Muscle of leg (tissue), 11 donors: ENCODE results near the gene TRMT112. TPM values are rescaled to one million over a fixed set of nuclear protein-coding genes. Genes with fewer than 3 reads are reported as not detected.
A peak's percentile ranks its signal among the peaks of the same experiment; 100 is the strongest.

Source experiments
- DNase-seq: peaks from one replicate; pipeline ENCODE4 v3.0.0; 2013
- H3K27ac ChIP-seq: one replicate; pipeline ENCODE4 v1.5.1; 2013; ENCODE audit warnings: mild to moderate bottlenecking, low read length, control low read depth
- H3K27me3 ChIP-seq: one replicate; pipeline ENCODE4 v1.6.1; 2013; ENCODE audit warnings: low read length; ENCODE audit not compliant: control insufficient read depth, insufficient read depth
- H3K36me3 ChIP-seq: one replicate; pipeline ENCODE4 v1.6.1; 2013; ENCODE audit warnings: low read length; ENCODE audit not compliant: control insufficient read depth, insufficient read depth
- H3K4me1 ChIP-seq: one replicate; pipeline ENCODE4 v1.6.1; 2013; ENCODE audit warnings: low read length; ENCODE audit not compliant: control insufficient read depth, insufficient read depth
- H3K4me3 ChIP-seq: one replicate; pipeline ENCODE4 v1.5.1; 2013; ENCODE audit warnings: low read length, control low read depth
- H3K9me3 ChIP-seq: replicated peaks from 2 replicates; pipeline ENCODE4 v1.6.1; 2013; ENCODE audit warnings: low read depth, low read length; ENCODE audit not compliant: control insufficient read depth
- WGBS: methylation state at CpG from one replicate; pipeline ENCODE4 v1.1.5; 2013; ENCODE audit warnings: missing lambda C conversion rate; ENCODE audit not compliant: insufficient coverage; 5-methylcytosine and 5-hydroxymethylcytosine counted together
- polyA plus RNA-seq, 8 donors: library from polyadenylated mRNA; unstranded; fragments of 120-200 nt; gene quantifications; one replicate each; pipeline versions ENCODE4 v1.2.1 to v1.2.3, GENCODE V29; 2013; ENCODE audit warnings: inconsistent platforms in 1 of 8, low replicate concordance in 1 of 8; ENCODE audit not compliant: insufficient read length in 8 of 8, insufficient read depth in 1 of 8
- total RNA-seq: library from RNA; stranded (reverse); fragments of 120-200 nt; gene quantifications from one replicate; pipeline ENCODE4 v1.2.4, GENCODE V29; 2013

Gene TRMT112
- total and polyA plus RNA-seq, 9 donors, result 177 to 306 (median 197) TPM

DNA sequence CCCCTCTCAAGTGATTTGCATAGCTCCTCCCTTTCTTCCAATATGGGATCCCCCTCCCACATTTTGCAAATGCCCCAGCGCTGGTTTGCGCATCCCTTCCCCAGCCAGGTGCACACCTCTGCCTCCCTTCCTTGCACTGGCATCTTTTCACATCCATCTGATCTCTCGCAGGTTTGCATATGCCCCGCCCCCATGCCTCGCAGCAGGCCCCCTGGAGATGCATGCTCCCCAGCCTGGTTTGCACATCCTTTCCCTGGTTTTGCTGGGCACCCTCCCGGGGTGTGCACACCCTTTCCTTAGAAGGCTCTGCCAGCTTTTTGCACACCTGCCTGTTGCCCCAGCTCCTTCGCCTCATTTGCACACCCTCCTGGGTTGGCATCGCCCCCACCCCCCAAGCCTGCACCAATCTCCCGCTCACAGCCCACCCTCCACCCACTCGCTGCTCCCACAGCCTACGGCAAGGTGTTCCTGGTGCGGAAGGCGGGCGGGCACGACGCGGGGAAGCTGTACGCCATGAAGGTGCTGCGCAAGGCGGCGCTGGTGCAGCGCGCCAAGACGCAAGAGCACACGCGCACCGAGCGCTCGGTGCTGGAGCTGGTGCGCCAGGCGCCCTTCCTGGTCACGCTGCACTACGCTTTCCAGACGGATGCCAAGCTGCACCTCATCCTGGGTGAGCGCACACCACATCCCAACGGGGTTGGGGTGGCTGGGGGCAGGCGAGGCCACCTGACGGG lies 42.5 kb upstream of the TRMT112 start:
- Histone ChIP-seq H3K27ac (no peak overlapping the region), H3K9me3 (no peaks in the 10 kb centered on the region), H3K4me3 (peak overlapping the region; percentile 92), H3K36me3 (peaks cover 39% of the 10 kb centered on the region), H3K4me1 (peaks cover 28% of the 10 kb centered on the region), H3K27me3 (no peaks in the 10 kb centered on the region)
- no peak for DNase-seq
- 27% methylated on average over 33 of the region's 38 CpGs for WGBS

GRCh38 chr11:64358907-64359711 lies 41.8 kb upstream of the TRMT112 start, which contains the start of gene RPS6KA4:
Gene RPS6KA4 (plus strand): TSS chr11:64359162. CDS start chr11:64359236, 74 bp downstream.
- peak within 1 kb of the TSS; percentile 69 for H3K27ac ChIP-seq
- WGBS, result under 1% methylated on average over 70 of the region's 70 CpGs
- no peaks in the 10 kb centered on the region for H3K27me3 ChIP-seq
- peak; percentile 86 for DNase-seq
- peaks cover 33% of the 10 kb centered on the region for H3K4me1 ChIP-seq
- peak within 1 kb of the TSS; percentile 92 for H3K4me3 ChIP-seq
- no peaks in the 10 kb centered on the region for H3K9me3 ChIP-seq
- H3K36me3 ChIP-seq, result peaks cover 34% of the 10 kb centered on the region

- WGBS, result 35% methylated on average over 4 of the region's 7 CpGs
- Histone ChIP-seq H3K9me3 (no peaks in the 10 kb centered on the region), H3K36me3 (peaks cover 30% of the 10 kb centered on the region), H3K4me3 (peak overlapping the region; percentile 51), H3K4me1 (peaks cover 39% of the 10 kb centered on the region), H3K27ac (peak overlapping the region; percentile 69), H3K27me3 (no peaks in the 10 kb centered on the region)
- peak; percentile 38 for DNase-seq
These were observed 41.2 kb upstream of the TRMT112 start for GRCh38 chr11:64358536-64358906.

GRCh38 chr11:64357904-64358535 lies 40.7 kb upstream of the TRMT112 start:
- H3K27me3 ChIP-seq, result no peaks in the 10 kb centered on the region
- peaks cover 44% of the 10 kb centered on the region for H3K4me1 ChIP-seq
- peak overlapping the region; percentile 51 for H3K4me3 ChIP-seq
- peaks cover 27% of the 10 kb centered on the region for H3K36me3 ChIP-seq
- DNase-seq, result no peak
- WGBS, result 61% methylated on average over 7 of the region's 13 CpGs
- no peaks in the 10 kb centered on the region for H3K9me3 ChIP-seq
- no peak overlapping the region for H3K27ac ChIP-seq

DNA sequence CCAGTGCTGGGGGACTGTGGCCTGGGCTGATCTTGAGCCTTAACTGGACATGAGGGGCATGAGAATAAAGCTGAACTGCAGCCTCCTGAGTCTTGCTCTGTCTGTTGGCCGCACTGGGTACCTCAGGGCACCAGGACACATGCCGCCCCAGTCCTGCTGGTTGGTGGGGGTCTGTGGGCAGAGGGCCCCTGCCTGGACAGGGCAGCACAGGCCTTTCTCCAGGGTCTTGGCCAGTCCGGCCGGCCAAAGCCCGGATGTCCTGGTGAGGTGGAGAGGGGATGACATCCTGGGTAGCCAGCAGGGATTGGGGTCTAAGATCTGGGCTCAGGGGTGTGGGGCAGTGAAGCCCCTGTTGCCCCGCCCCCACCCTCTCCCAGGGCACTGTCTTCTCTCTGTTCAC lies 40.1 kb upstream of the TRMT112 start:
- WGBS, result 100% methylated on average over 1 of the region's 6 CpGs
- no peak overlapping the region for H3K4me3 ChIP-seq
- no peaks in the 10 kb centered on the region for H3K9me3 ChIP-seq
- H3K27me3 ChIP-seq, result no peaks in the 10 kb centered on the region
- no peak overlapping the region for H3K27ac ChIP-seq
- peaks cover 23% of the 10 kb centered on the region for H3K36me3 ChIP-seq
- DNase-seq, result no peak
- peaks cover 50% of the 10 kb centered on the region for H3K4me1 ChIP-seq

- Histone ChIP-seq H3K4me3 (no peak overlapping the region), H3K9me3 (no peaks in the 10 kb centered on the region), H3K36me3 (peaks cover 16% of the 10 kb centered on the region), H3K27ac (no peak overlapping the region), H3K27me3 (no peaks in the 10 kb centered on the region), H3K4me1 (peaks cover 57% of the 10 kb centered on the region)
- peak; percentile 11 for DNase-seq
- WGBS, result 79% methylated on average over 20 of the region's 25 CpGs
These were observed 39.4 kb upstream of the TRMT112 start for GRCh38 chr11:64356498-64357411.

DNA sequence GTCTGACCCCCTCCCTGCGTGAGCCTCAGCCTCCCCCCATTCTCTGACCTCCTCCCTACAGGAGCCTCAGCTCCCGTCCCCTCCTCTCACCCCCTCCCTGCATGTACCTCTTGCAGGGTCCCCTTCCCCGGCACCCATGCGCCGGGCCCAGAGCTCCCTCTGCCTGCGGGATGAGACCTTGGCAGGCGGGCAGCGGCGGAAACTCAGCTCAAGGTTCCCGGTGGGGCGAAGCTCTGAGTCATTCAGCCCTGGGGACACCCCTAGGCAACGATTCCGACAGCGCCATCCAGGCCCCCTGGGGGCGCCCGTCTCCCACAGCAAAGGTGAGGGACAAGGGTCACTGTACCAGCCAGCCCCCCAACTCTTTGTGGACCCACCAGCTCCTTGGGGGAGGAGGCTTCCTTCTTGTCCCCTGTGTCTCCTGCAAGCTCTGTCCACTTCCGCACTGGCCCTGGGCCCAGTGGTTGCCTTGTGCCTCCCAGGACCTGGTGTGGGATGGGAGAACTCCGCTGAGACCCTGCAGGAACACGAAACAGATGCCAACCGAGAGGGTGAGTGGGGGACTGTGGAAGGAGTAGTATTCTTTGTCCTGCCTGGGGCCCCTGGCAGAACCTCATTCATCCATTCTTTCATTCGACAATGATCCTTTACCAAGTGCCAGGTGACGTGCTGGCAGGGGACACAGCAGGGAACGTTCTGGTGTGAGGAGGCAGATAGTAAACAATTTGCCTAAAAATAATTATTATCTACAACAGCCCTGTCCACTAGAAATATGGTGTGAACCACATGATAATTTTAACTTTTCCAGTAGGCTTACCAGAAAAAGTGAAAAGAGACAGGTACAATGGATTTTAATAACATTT lies 38.0 kb upstream of the TRMT112 start:
- peaks cover 2% of the 10 kb centered on the region for H3K36me3 ChIP-seq
- 6% methylated on average over 11 of the region's 23 CpGs for WGBS
- no peak overlapping the region for H3K4me3 ChIP-seq
- no peak overlapping the region for H3K27ac ChIP-seq
- DNase-seq, result peak; percentile 73
- peaks cover 59% of the 10 kb centered on the region for H3K4me1 ChIP-seq
- H3K9me3 ChIP-seq, result no peaks in the 10 kb centered on the region
- no peaks in the 10 kb centered on the region for H3K27me3 ChIP-seq

DNA sequence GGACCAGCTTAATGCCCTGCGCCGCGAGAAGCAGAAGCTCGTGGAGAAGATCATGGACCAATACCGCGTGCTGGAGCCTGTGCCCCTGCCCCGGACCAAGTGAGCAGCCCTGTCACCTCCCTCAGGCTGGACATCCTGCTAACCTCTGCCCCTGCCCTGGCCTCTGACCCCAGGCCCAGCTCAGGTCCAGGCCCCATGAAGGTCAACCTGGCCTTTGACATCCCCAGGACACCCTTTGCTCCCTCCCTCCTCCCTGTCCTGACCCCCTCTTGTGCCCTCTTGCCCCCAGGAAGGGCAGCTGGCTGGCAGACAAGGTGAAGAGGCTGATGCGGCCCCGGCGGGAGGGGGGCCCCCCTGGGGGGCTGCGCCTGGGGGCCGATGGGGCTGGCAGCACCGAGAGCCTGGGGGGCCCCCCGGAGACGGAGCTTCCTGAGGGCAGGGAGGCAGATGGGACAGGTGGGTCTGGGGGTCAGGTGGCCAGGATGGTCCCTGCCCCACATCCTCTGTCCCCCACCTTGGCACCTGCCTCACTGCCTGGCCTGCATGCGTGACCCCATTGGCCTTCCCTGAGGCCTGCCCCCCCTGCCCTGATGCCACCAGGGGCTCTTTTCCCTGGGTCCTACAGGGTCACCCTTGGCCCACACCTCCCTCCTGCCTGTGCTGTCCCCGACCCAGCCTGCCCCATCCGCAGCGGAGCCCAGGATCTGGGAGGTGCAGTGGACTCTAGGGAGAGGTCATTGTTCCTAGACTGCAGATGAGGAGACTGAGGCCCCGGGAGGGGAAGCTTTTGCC lies 36.6 kb upstream of the TRMT112 start:
- WGBS, result 68% methylated on average over 15 of the region's 20 CpGs
- Histone ChIP-seq H3K4me3 (no peak overlapping the region), H3K27me3 (no peaks in the 10 kb centered on the region), H3K36me3 (no peaks in the 10 kb centered on the region), H3K27ac (no peak overlapping the region), H3K4me1 (peaks cover 53% of the 10 kb centered on the region), H3K9me3 (no peaks in the 10 kb centered on the region)
- DNase-seq, result no peak
